ENCODE data around the gene SBF2.

DNA sequence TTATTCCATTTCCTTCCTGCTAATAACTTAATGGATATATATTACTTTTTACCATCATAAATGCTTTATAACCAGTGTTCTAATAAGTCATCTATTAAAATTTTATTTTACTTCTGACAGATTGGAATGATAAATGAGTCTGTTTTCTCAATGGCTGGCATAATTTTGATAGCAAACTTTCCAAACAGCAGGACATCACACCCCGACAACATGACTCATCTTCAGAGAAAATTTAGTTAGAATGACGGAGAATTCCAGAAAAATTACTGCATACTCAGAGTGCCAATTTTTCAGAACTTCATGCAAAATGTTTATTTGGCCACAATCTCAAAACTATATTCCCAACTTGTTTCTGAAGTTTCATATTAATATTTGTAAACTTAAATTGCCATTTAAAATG, 455.8 kb downstream of the SBF2 start:
- TF ChIP-seq, protein P1, sequence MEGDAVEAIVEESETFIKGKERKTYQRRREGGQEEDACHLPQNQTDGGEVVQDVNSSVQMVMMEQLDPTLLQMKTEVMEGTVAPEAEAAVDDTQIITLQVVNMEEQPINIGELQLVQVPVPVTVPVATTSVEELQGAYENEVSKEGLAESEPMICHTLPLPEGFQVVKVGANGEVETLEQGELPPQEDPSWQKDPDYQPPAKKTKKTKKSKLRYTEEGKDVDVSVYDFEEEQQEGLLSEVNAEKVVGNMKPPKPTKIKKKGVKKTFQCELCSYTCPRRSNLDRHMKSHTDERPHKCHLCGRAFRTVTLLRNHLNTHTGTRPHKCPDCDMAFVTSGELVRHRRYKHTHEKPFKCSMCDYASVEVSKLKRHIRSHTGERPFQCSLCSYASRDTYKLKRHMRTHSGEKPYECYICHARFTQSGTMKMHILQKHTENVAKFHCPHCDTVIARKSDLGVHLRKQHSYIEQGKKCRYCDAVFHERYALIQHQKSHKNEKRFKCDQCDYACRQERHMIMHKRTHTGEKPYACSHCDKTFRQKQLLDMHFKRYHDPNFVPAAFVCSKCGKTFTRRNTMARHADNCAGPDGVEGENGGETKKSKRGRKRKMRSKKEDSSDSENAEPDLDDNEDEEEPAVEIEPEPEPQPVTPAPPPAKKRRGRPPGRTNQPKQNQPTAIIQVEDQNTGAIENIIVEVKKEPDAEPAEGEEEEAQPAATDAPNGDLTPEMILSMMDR (IDR thresholded peaks at IDR 0.05) = no peak
- TF ChIP-seq POLR2A (IDR thresholded peaks at IDR 0.05) = no peak

All from esophagus squamous epithelium (tissue), 4 donors.